BE2C (cell line): ENCODE measurements around the gene SAFB.

Experiments used
- DNase-seq: peaks from one replicate; pipeline ENCODE4 v3.0.0-alpha.2; 2020
- H3K27me3 ChIP-seq: fragments of 250-450 bp; sonication (Bioruptor Pico); 2 replicates; pipeline ENCODE4 v1.5.1; 2020; ENCODE audit warnings: mild to moderate bottlenecking
- H3K36me3 ChIP-seq: fragments of 250-450 bp; sonication (Bioruptor Pico); 2 replicates; pipeline ENCODE4 v1.5.1; 2020; ENCODE audit warnings: mild to moderate bottlenecking
- H3K4me1 ChIP-seq: fragments of 250-450 bp; sonication (Bioruptor Pico); 2 replicates; pipeline ENCODE4 v1.5.1; 2020
- H3K4me3 ChIP-seq: 2 replicates; pipeline ENCODE4 v1.5.1; 2011; ENCODE audit warnings: low read depth, low read length
- H3K9me3 ChIP-seq: fragments of 250-450 bp; sonication (Bioruptor Pico); 2 replicates; pipeline ENCODE4 v1.5.1; 2020
- CTCF ChIP-seq: IDR thresholded peaks from 2 replicates; pipeline ENCODE4 v1.5.1; 2012; ENCODE audit warnings: mild to moderate bottlenecking, low read depth, low read length

Gene SAFB

GRCh38 chr19:5666921-5667610, 44.2 kb downstream of the SAFB start:
- Histone ChIP-seq H3K27me3 (no peaks in the 10 kb centered on the region), H3K36me3 (peaks cover 88% of the 10 kb centered on the region), H3K4me3 (no peak overlapping the region), H3K9me3 (no peaks in the 10 kb centered on the region), H3K4me1 (no peaks in the 10 kb centered on the region)
- DNase-seq = no peak
- no peak for TF ChIP-seq CTCF

GRCh38 chr19:5667751-5668271, 44.9 kb downstream of the SAFB start:
- Histone ChIP-seq H3K4me3 (no peak overlapping the region), H3K4me1 (no peaks in the 10 kb centered on the region), H3K9me3 (no peaks in the 10 kb centered on the region), H3K27me3 (no peaks in the 10 kb centered on the region), H3K36me3 (peaks cover 82% of the 10 kb centered on the region)
- DNase-seq = no peak
- no peak for TF ChIP-seq CTCF

GRCh38 chr19:5669212-5669611, 46.3 kb downstream of the SAFB start:
- peaks cover 68% of the 10 kb centered on the region for H3K36me3 ChIP-seq

GRCh38 chr19:5671600-5671999, 48.7 kb downstream of the SAFB start:
- no peak for TF ChIP-seq CTCF

More at GRCh38 chr19:5669212-5669611, 46.3 kb downstream of the SAFB start:
- H3K27me3 ChIP-seq = no peaks in the 10 kb centered on the region
- H3K4me3 ChIP-seq = no peak overlapping the region
- H3K4me1 ChIP-seq = no peaks in the 10 kb centered on the region
- no peak for TF ChIP-seq CTCF
- no peaks in the 10 kb centered on the region for H3K9me3 ChIP-seq
- no peak for DNase-seq

GRCh38 chr19:5672708-5673459, 50.0 kb downstream of the SAFB start:
- no peak for DNase-seq
- H3K36me3 ChIP-seq = peaks cover 31% of the 10 kb centered on the region

More at GRCh38 chr19:5671600-5671999, 48.7 kb downstream of the SAFB start:
- Histone ChIP-seq H3K4me3 (no peak overlapping the region), H3K4me1 (no peaks in the 10 kb centered on the region), H3K27me3 (no peaks in the 10 kb centered on the region), H3K9me3 (no peaks in the 10 kb centered on the region), H3K36me3 (peaks cover 44% of the 10 kb centered on the region)
- DNase-seq = no peak

More at GRCh38 chr19:5672708-5673459, 50.0 kb downstream of the SAFB start:
- no peak for TF ChIP-seq CTCF
- H3K27me3 ChIP-seq = no peaks in the 10 kb centered on the region
- no peak overlapping the region for H3K4me3 ChIP-seq
- H3K4me1 ChIP-seq = no peaks in the 10 kb centered on the region
- H3K9me3 ChIP-seq = no peaks in the 10 kb centered on the region
